Neutrophil (primary cell): ENCODE results near the gene HCST.
A peak's percentile ranks its signal among the peaks of the same experiment; 100 is the strongest.

Experiments
- H3K27ac ChIP-seq: fragments of 200-600 bp; sonication (generic); 2 replicates; pipeline ENCODE4 v1.5.1; 2016; ENCODE audit warnings: mild to moderate bottlenecking, moderate library complexity
- H3K27me3 ChIP-seq: fragments of 200-600 bp; sonication (generic); 2 replicates; pipeline ENCODE4 v1.6.0; 2016; ENCODE audit warnings: mild to moderate bottlenecking
- H3K36me3 ChIP-seq: fragments of 200-600 bp; sonication (generic); 2 replicates; pipeline ENCODE4 v1.5.1; 2017
- H3K4me1 ChIP-seq, 2 experiments: fragments of 200-600 bp in 1 of 2; sonication (generic) in 1 of 2; 1 replicate in 1 of 2; 2 replicates in 1 of 2; pipeline versions ENCODE4 v1.5.1 to v1.6.1; 2013 to 2016; ENCODE audit warnings: low read depth in 1 of 2, low read length in 1 of 2, mild to moderate bottlenecking in 1 of 2, moderate library complexity in 1 of 2; ENCODE audit not compliant: control insufficient read depth in 1 of 2, insufficient read depth in 1 of 2
- H3K4me3 ChIP-seq, 2 experiments: fragments of 200-600 bp in 1 of 2; sonication (generic) in 1 of 2; 1 replicate in 1 of 2; 2 replicates in 1 of 2; pipeline ENCODE4 v1.5.1; 2013 to 2016; ENCODE audit warnings: low read depth in 1 of 2, low read length in 1 of 2, mild to moderate bottlenecking in 1 of 2, moderate library complexity in 1 of 2
- H3K9me3 ChIP-seq: fragments of 200-600 bp; sonication (generic); 2 replicates; pipeline ENCODE4 v1.5.1; 2016
- TF ChIP-seq, protein P1 (sequence below): fragments of 200-600 bp; sonication (generic); IDR thresholded peaks from 2 replicates; pipeline ENCODE4 v1.5.1; 2016; ENCODE audit warnings: antibody characterized with exemption

Gene HCST

DNA sequence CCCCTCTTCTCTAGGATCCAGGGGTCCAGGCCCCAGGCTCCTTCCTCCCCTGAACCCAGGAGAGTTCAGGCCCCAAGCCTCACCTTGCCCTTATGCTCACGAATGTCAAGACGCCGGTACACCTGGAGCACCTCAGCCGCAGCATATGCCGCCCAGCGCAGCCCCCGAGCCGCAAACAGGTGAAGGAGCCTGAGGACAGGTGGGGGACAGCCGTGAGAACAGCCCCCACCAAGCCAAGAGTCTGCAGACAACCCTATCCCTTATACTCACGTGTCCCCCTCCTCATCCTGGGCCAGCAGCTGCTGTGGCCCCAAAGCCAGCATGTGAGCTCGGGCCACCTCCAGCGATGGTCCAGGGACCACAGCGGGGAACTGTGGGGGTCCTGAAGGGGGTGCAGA is 5.7 kb upstream of the HCST start:
- no peaks in the 10 kb centered on the region for H3K9me3 ChIP-seq
- TF ChIP-seq, protein P1, sequence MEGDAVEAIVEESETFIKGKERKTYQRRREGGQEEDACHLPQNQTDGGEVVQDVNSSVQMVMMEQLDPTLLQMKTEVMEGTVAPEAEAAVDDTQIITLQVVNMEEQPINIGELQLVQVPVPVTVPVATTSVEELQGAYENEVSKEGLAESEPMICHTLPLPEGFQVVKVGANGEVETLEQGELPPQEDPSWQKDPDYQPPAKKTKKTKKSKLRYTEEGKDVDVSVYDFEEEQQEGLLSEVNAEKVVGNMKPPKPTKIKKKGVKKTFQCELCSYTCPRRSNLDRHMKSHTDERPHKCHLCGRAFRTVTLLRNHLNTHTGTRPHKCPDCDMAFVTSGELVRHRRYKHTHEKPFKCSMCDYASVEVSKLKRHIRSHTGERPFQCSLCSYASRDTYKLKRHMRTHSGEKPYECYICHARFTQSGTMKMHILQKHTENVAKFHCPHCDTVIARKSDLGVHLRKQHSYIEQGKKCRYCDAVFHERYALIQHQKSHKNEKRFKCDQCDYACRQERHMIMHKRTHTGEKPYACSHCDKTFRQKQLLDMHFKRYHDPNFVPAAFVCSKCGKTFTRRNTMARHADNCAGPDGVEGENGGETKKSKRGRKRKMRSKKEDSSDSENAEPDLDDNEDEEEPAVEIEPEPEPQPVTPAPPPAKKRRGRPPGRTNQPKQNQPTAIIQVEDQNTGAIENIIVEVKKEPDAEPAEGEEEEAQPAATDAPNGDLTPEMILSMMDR = no peak
- peaks cover 64% of the 10 kb centered on the region for H3K36me3 ChIP-seq
- H3K4me3 ChIP-seq = no peak overlapping the region
- H3K4me1 ChIP-seq = peaks cover 39 to 40% of the 10 kb centered on the region in 2 experiments
- no peaks in the 10 kb centered on the region for H3K27me3 ChIP-seq
- peak overlapping the region; percentile 100 for H3K27ac ChIP-seq

DNA sequence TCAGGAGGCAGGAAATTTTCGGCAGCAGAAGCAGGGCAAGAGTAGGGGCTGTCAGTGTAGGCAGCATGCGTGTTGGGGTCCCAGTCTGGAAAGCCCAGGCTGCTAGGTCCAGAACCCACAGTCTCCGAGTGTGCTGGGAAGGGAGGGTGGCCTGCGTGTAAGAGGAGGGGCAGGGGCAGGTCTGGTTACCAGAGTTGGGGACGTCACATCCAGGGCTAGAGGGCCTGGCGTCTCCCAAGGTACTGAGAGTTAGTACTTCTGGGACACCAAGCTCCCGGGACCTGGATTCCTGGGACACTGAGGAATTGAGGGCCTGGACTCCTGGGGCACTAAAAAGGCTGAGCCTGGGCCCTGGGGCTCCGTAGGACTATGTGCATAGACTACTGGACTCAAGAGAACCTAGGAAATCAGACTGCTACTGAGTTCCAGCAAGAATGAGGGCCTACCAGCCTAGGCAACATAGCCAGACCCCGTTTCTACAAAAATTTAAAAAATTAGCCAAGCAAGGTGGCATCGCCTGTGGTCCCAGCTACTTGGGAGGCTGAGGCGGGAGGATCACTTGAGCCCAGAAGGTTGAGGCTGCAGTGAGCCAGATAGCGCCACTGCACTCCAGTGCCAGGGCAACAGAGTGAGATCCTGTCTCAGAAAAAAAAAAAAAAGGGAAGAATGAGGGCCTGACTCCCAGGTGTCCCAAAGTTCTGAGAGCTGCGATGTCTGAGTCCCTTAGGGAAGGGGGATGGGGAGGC is 4.5 kb upstream of the HCST start:
- peaks cover 51 to 52% of the 10 kb centered on the region in 2 experiments for H3K4me1 ChIP-seq

DNA sequence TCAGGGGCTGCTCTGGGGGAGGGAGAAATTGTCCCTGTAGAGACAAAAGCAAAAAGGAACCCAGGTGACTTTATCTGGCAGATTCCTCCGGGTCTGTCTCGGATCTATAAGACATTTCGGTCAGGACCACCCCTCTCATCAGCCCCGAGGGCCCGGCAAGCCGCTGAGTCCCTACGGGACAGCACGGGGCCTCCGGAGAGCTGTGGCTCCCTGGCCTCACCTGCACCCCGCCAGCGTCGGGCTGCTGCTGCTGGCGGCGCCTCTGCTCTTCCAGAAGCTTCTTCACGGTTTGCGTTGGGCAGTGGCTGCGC is 3.9 kb upstream of the HCST start:
- TF ChIP-seq, protein P1 = no peak
- no peaks in the 10 kb centered on the region for H3K9me3 ChIP-seq
- H3K36me3 ChIP-seq = peaks cover 46% of the 10 kb centered on the region
- peak overlapping the region; percentile 87 to 93 for H3K4me3 ChIP-seq
- peaks cover 57 to 58% of the 10 kb centered on the region in 2 experiments for H3K4me1 ChIP-seq
- peak overlapping the region; percentile 100 for H3K27ac ChIP-seq
- no peaks in the 10 kb centered on the region for H3K27me3 ChIP-seq

More for the DNA sequence above, 4.5 kb upstream of the HCST start:
- peak overlapping the region; percentile 87 to 93 for H3K4me3 ChIP-seq
- no peaks in the 10 kb centered on the region for H3K27me3 ChIP-seq
- H3K27ac ChIP-seq = peak overlapping the region; percentile 100
- peaks cover 51% of the 10 kb centered on the region for H3K36me3 ChIP-seq
- TF ChIP-seq, protein P1 = no peak
- no peaks in the 10 kb centered on the region for H3K9me3 ChIP-seq

DNA sequence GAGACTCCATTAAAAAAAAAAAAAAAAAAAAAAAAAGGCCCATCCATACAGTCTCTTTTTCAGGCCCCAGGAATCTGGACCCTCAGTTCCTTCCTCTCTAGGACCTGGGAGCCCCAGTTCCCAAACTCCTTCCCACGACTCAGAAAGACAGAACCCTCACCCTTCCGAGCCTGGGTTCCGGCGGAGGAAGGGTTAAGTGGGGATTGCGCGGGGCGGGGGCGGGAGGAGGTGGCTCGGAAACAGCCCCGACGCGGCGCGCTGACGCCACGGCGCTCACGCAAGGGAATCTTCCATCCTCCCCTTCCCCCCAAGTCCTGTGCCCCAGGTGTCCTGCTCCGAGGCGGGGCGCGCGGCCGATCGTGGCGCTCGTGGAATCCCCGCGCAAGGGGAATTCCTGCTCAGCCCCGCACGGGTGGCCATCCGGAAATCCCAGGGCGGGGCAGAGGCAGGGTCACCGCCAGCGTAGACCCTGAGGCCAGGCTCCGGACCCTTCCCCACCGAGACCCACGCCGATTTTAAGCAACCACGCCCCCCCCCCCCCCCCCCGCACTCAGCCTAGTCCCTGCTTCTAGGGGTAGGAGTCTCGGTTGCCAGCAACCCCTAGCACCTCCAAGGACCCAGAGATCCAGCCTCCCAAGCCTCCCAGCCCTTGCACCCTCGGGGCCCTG is 2.6 kb upstream of the HCST start:
- Histone ChIP-seq H3K4me3 (peak overlapping the region; percentile 87 to 93), H3K27me3 (no peaks in the 10 kb centered on the region), H3K36me3 (peaks cover 44% of the 10 kb centered on the region), H3K4me1 (peaks cover 69 to 70% of the 10 kb centered on the region in 2 experiments), H3K27ac (peak overlapping the region; percentile 100), H3K9me3 (no peaks in the 10 kb centered on the region)
- TF ChIP-seq, protein P1 = peak; percentile 27

DNA sequence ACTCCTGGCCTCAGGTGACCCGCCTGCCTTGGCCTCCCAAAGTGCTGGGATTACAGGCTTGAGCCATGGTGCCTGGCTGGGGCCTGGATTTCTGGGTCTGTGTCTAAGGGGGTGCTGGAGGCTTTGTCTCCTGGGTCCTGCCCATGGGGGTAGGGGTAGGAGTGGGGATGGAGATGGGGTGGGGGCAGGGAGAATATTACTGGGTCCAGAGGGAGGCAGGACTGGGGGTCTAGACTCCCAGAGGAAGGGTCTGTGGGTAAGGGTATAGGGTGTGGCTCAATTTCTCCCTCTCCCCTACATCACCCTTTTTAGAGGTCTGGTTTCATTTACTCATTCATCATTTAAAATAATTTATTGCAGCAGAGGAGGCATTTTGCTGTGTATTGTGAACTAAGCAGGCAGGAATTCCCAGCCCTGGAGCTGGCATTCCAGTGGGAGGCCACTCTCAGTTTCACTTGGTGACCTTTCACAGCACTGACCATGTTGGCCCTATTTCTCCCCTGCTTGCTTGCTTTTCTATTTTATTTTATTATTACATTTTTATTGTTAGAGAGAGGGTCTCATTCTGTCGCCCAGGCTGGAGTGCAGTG is 1.2 kb upstream of the HCST start:
- Histone ChIP-seq H3K9me3 (no peaks in the 10 kb centered on the region), H3K27me3 (no peaks in the 10 kb centered on the region), H3K27ac (peak overlapping the region; percentile 100), H3K36me3 (peaks cover 41% of the 10 kb centered on the region), H3K4me3 (peak overlapping the region; percentile 87 to 93), H3K4me1 (peaks cover 79 to 80% of the 10 kb centered on the region in 2 experiments)
- TF ChIP-seq, protein P1 = no peak
